HCT116 (cell line): ENCODE results near the gene STRN3. TPM values are rescaled to one million over a fixed set of nuclear protein-coding genes. Genes with fewer than 3 reads are reported as not detected.
A peak's percentile ranks its signal among the peaks of the same experiment; 100 is the strongest.

Source experiments
- ATAC-seq: fragments of 200-7000 bp; cut with Tn5 transposase; 2 replicates; pipeline ENCODE4 v1.9.1; 2020; ENCODE audit warnings: mild to moderate bottlenecking, moderate library complexity
- BruUV-seq: library from RNA; stranded (reverse); fragments of 400-500 nt; replicated peaks from 2 replicates; lab custom pipeline; 2021; lab: Mats Ljungman, UMichigan
- CTCF ChIA-PET: fragments of 300-600 bp; sonication (Branson Sonifier 250); formaldehyde crosslinking; loops from one replicate; lab custom pipeline; 2021; ENCODE audit warnings: antibody characterized with exemption; lab: Charles Lee
- POLR2A ChIA-PET: fragments of 300-600, 350-600 bp; sonication (Branson Sonifier 250); formaldehyde crosslinking; loops from one replicate; lab custom pipeline; 2021; ENCODE audit warnings: antibody characterized with exemption; lab: Charles Lee
- RAD21 ChIA-PET, 2 experiments: fragments of 300-600 bp; sonication (Branson Sonifier 250); formaldehyde crosslinking; loops; one replicate each; lab custom pipeline; 2023; ENCODE audit warnings: low total read pairs in 2 of 2; ENCODE audit not compliant: uncharacterized antibody in 2 of 2, unreplicated experiment in 2 of 2, low non-redundant PET in 1 of 2; lab: Charles Lee
- DNase-seq: peaks from one replicate; pipeline ENCODE4 v3.0.0-alpha.2; 2010; ENCODE audit warnings: low read depth, low spot score
- H2AFZ ChIP-seq: fragments of 200-600 bp; shearing (Covaris generic), sonication (generic); 2 replicates; pipeline ENCODE4 v1.6.1; 2017; ENCODE audit warnings: low read depth, mixed run types, mixed read lengths, antibody characterized with exemption, low read length; ENCODE audit not compliant: poor library complexity, severe bottlenecking
- H3K27ac ChIP-seq: 2 replicates; pipeline ENCODE4 v1.5.1; 2012; ENCODE audit warnings: low read depth, low read length
- H3K27me3 ChIP-seq: fragments of 200-600 bp; sonication (generic); 2 replicates; pipeline ENCODE4 v1.6.1; 2016; ENCODE audit warnings: mixed run types, low read length, mixed read lengths; ENCODE audit not compliant: insufficient read depth
- H3K36me3 ChIP-seq, 2 experiments: fragments of 200-500 bp in 1 of 2; fragments of 200-600 bp in 1 of 2; sonication (Bioruptor generic) in 1 of 2; sonication (generic) in 1 of 2; 2 replicates each; pipeline versions ENCODE4 v1.5.1 to v1.6.1; 2014 to 2016; ENCODE audit warnings: low read length in 2 of 2, inconsistent platforms in 1 of 2, mixed read lengths in 1 of 2, mixed run types in 1 of 2; ENCODE audit not compliant: insufficient read depth in 2 of 2, control insufficient read depth in 1 of 2
- H3K4me1 ChIP-seq, 2 experiments: fragments of 200-600 bp in 1 of 2; sonication (generic) in 1 of 2; 2 replicates each; pipeline versions ENCODE4 v1.5.1 to v1.6.1; 2012 to 2017; ENCODE audit warnings: low read length in 2 of 2, inconsistent platforms in 1 of 2, mild to moderate bottlenecking in 1 of 2, mixed read lengths in 1 of 2, mixed run types in 1 of 2, moderate library complexity in 1 of 2; ENCODE audit not compliant: insufficient read depth in 2 of 2, control insufficient read depth in 1 of 2
- H3K4me2 ChIP-seq: fragments of 200-600 bp; sonication (generic); 2 replicates; pipeline ENCODE4 v1.6.1; 2017; ENCODE audit warnings: mixed run types, low read length, mixed read lengths
- H3K4me3 ChIP-seq, 2 experiments: fragments of 200-600 bp in 1 of 2; sonication (generic) in 1 of 2; replicated peaks in 1 of 2; 2 replicates each; pipeline ENCODE4 v1.5.1; 2011 to 2016; ENCODE audit warnings: low read length in 2 of 2, control low read depth in 1 of 2, low read depth in 1 of 2, mild to moderate bottlenecking in 1 of 2, mixed read lengths in 1 of 2, mixed run types in 1 of 2
- H3K79me2 ChIP-seq: fragments of 200-600 bp; sonication (generic); 2 replicates; pipeline ENCODE4 v1.6.1; 2017; ENCODE audit warnings: mild to moderate bottlenecking, mixed run types, low read length, moderate library complexity, mixed read lengths; ENCODE audit not compliant: insufficient read depth
- H3K9ac ChIP-seq: fragments of 200-600 bp; sonication (generic); 2 replicates; pipeline ENCODE4 v1.6.1; 2016; ENCODE audit warnings: low read length, mixed read lengths
- H3K9me2 ChIP-seq: fragments of 200-600 bp; sonication (generic), shearing (Covaris generic); 2 replicates; pipeline ENCODE4 v1.6.1; 2017; ENCODE audit warnings: mixed run types, mild to moderate bottlenecking, moderate library complexity; ENCODE audit not compliant: insufficient read depth
- H3K9me3 ChIP-seq, 2 experiments: fragments of 200-500 bp in 1 of 2; fragments of 200-600 bp in 1 of 2; sonication (Bioruptor generic) in 1 of 2; sonication (generic) in 1 of 2; 2 replicates each; pipeline ENCODE4 v1.6.1; 2014 to 2017; ENCODE audit warnings: low read length in 2 of 2, mixed read lengths in 2 of 2, inconsistent platforms in 1 of 2, low read depth in 1 of 2, mild to moderate bottlenecking in 1 of 2, mixed run types in 1 of 2, moderate library complexity in 1 of 2; ENCODE audit not compliant: control insufficient read depth in 1 of 2, insufficient read depth in 1 of 2
- H4K20me1 ChIP-seq: fragments of 200-600 bp; sonication (generic), shearing (Covaris generic); 2 replicates; pipeline ENCODE4 v1.6.1; 2017; ENCODE audit warnings: mixed run types, mild to moderate bottlenecking, moderate library complexity; ENCODE audit not compliant: insufficient read depth
- ATF3 ChIP-seq: IDR thresholded peaks from 2 replicates; pipeline ENCODE4 v1.6.1; 2012
- CBX3 ChIP-seq: IDR thresholded peaks from 2 replicates; pipeline ENCODE4 v1.6.1; 2012; ENCODE audit warnings: low read depth
- CTCF ChIP-seq, 3 experiments: fragments of 200-600 bp in 1 of 3; sonication (generic) in 1 of 3; IDR thresholded peaks in 2 of 3; conservative IDR thresholded peaks in 1 of 3; 2 replicates each; pipeline ENCODE4 v1.5.1; 2012 to 2017; ENCODE audit warnings: low read depth in 2 of 3, low read length in 2 of 3, antibody characterized with exemption in 1 of 3, borderline replicate concordance in 1 of 3, control low read depth in 1 of 3, mild to moderate bottlenecking in 1 of 3, mixed read lengths in 1 of 3, mixed run types in 1 of 3, moderate library complexity in 1 of 3; ENCODE audit not compliant: insufficient read depth in 1 of 3
- MAX ChIP-seq: IDR thresholded peaks from 2 replicates; pipeline ENCODE4 v1.6.1; 2012
- TCF7L2 ChIP-seq: IDR thresholded peaks from 2 replicates; pipeline ENCODE4 v1.7.0; 2011; ENCODE audit warnings: borderline replicate concordance, inconsistent platforms; ENCODE audit not compliant: insufficient read depth, insufficient read length; ENCODE audit errors: extremely low read depth
- ZBTB33 ChIP-seq: IDR thresholded peaks from 2 replicates; pipeline ENCODE4 v1.6.1; 2011; ENCODE audit warnings: mild to moderate bottlenecking, low read length, moderate library complexity; ENCODE audit not compliant: insufficient replicate concordance; ENCODE audit errors: extremely low read depth
- ZFX ChIP-seq: fragments of 450-650 bp; IDR thresholded peaks from 2 replicates; pipeline ENCODE4 v1.6.1; 2017
- intact Hi-C: fragments of 100-400 bp; cut with micrococcal nuclease; formaldehyde crosslinking; loops from 2 replicates; pipeline ENCODE4 v1.10.0; 2022
- total RNA-seq: library from RNA; stranded (reverse); gene quantifications from one replicate; pipeline ENCODE4 v1.2.1, GENCODE V29; 2021; ENCODE audit not compliant: unreplicated experiment

Gene STRN3
- total RNA-seq, 1 experiment from 2014 or later: 43.4 TPM

GRCh38 chr14:30874120-30874998, 151.8 kb downstream of the STRN3 start, which contains the start of gene COCH:
COCH (plus strand) TSS chr14:30874559; CDS start chr14:30874939, 380 bp downstream.
- H3K79me2 ChIP-seq: no peaks in the 10 kb centered on the region
- no peaks in the 10 kb centered on the region for H3K36me3 ChIP-seq
- no peaks in the 10 kb centered on the region for H3K9me3 ChIP-seq
- ChIA-PET RAD21 (no interaction called here), POLR2A (interaction anchor here (0.6 kb wide), 1 partner anchor 154 kb away, joined by 3 read pairs; no protein-coding TSS in a partner anchor), CTCF (no interaction called here)
- no TSS peak for BruUV-seq
- TF ChIP-seq CTCF (IDR thresholded peaks at IDR 0.05 in 2 of 3, conservative IDR thresholded peaks at IDR 0.05 in 1 of 3; ENCODE audit: borderline replicate concordance in 1 of 3, insufficient read depth in 1 of 3, low read depth in 2 of 3, low read length in 2 of 3) (peak in 2 of 3 experiments; percentile 16 to 50; a peak in 2 of 6 replicates), MAX (peak; percentile 46), ZFX (peak; percentile 84), TCF7L2 (peak; percentile 14), CBX3 (no peak), ZBTB33 (no peak), ATF3 (no peak)
- peak within 1 kb of the TSS; percentile 27; the same call in 1 of the 2 replicates for H3K27ac ChIP-seq
- H3K9ac ChIP-seq: peak within 1 kb of the TSS; percentile 61
- peak within 1 kb of the TSS; percentile 43 for H2AFZ ChIP-seq
- intact Hi-C loops: no loop called here
- ATAC-seq (peak; percentile 87), DNase-seq (peak; percentile 4)
- no peaks in the 10 kb centered on the region for H4K20me1 ChIP-seq
- H3K4me2 ChIP-seq: peak within 1 kb of the TSS; percentile 85
- H3K4me1 ChIP-seq: peaks cover 0 to 18% of the 10 kb centered on the region in 2 experiments; a peak in 3 of 4 replicates
- no peaks in the 10 kb centered on the region for H3K9me2 ChIP-seq
- no peaks in the 10 kb centered on the region for H3K27me3 ChIP-seq
- H3K4me3 ChIP-seq: peak within 1 kb of the TSS; percentile 43 to 58
